HG02610 (cell line): ENCODE measurements around the gene SLC22A3.

Experiments
- ATAC-seq: cut with Tn5 transposase; IDR thresholded peaks from one replicate; pipeline ENCODE4 v1.9.1; 2021; ENCODE audit warnings: mild to moderate bottlenecking, moderate library complexity; ENCODE audit not compliant: unreplicated experiment

The SLC22A3 gene

GRCh38 chr6:160400446-160400845 lies 52.3 kb downstream of the SLC22A3 start:
- ATAC-seq = no peak

- no peak for ATAC-seq
These were observed 60.4 kb downstream of the SLC22A3 start for GRCh38 chr6:160408528-160408927.

DNA sequence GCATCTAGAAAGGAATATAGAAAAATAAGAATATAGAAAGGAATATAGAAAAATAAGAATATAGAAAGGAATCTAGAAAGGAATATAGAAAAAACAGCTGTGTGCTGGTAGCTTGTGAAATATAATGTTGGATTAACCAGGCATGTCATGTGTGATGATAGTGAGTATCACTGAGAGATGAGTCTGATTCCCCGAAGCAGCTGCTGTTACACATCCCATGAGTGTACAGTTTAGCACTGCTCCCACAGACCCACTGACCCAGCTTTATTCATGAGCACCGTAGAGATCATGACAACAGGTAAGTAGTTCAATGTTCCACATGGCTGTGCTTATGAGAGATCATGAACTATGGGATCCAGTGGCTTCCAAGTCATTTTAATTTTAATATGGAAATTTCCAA lies 64.8 kb downstream of the SLC22A3 start:
- ATAC-seq = no peak

DNA sequence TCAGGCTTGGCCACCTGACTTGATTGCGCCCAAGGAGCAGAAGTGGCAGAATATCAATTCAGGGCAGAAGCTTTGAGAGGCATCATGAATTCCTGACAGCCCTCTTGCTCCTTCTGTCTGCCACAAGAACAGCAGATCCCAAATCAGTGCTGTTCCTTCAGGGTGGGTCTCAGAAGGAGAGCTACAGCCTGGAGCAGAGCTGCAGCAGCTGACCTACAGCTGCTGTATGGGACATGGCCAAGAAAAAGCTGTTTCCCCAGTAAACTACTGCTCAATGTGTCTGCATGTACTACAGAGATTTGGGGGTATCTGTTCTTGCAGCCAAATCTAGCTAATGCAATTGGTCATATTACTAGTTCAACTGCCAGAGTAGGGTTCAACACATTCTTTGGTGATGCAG lies 69.0 kb downstream of the SLC22A3 start:
- ATAC-seq = no peak

GRCh38 chr6:160417550-160417949 lies 69.4 kb downstream of the SLC22A3 start:
- no peak for ATAC-seq

DNA sequence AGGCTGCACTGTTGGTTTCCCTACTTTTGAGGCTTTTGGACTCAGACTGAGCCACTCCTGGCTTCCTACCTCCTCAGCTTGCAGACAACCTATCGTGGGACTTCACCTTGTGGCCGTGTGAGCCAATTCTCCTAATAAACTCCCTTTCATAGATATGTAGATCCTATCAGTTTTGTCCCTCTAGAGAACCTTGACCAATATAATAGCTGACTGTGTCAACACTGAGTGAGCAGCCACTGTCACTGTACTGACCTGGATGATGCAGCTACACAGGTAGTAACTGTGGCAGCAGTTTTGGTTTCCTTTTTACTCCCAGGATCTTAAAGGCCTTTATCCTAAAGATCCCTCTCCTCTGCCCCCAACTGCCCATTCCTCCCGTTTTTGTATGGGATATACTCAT lies 70.2 kb downstream of the SLC22A3 start:
- no peak for ATAC-seq

GRCh38 chr6:160419488-160419887 lies 71.3 kb downstream of the SLC22A3 start:
- ATAC-seq = no peak

GRCh38 chr6:160420253-160420968 lies 72.2 kb downstream of the SLC22A3 start:
- no peak for ATAC-seq

GRCh38 chr6:160420969-160421556 lies 72.9 kb downstream of the SLC22A3 start:
- no peak for ATAC-seq

DNA sequence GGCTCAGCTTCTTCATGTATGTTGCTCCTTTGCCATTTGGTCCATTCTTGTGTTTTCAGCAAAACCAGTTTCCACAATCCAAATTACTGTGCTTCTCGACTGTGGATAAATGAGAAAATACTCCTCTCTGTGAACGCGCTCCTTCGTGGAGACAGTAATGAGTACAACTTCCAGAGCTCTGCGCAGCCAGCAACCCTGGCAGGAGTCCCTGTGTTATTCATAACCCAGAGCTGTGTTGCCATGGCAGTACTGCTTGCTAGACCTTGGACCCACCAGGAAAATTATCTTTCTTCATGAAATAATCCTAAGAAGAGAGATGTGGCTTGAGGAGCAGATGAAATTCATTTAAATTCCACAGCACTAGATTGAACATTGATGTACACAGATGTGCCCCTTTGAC lies 73.7 kb downstream of the SLC22A3 start:
- ATAC-seq = no peak

GRCh38 chr6:160424256-160424655 lies 76.1 kb downstream of the SLC22A3 start:
- ATAC-seq = no peak

GRCh38 chr6:160426136-160426535 lies 78.0 kb downstream of the SLC22A3 start:
- ATAC-seq = no peak

- ATAC-seq = no peak
These were observed 79.3 kb downstream of the SLC22A3 start for GRCh38 chr6:160427312-160428068.

- ATAC-seq = no peak
These were observed 79.9 kb downstream of the SLC22A3 start for GRCh38 chr6:160428069-160428430.

GRCh38 chr6:160428818-160429619 lies 80.8 kb downstream of the SLC22A3 start:
- ATAC-seq = no peak

DNA sequence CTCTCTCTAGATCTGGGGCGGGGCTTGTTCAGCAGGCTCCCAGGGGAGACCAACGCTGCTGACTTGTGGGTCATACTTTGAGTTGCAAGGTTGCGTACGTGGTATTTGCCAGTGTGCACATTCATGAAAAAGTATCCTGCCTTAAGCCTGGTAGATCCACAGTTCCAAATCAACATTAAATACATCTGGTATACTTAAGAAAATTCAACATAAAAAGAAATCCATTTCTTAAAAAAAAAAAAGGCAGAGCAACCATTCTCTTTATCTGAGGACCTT lies 81.4 kb downstream of the SLC22A3 start:
- ATAC-seq = no peak

GRCh38 chr6:160430203-160430602 lies 82.0 kb downstream of the SLC22A3 start:
- ATAC-seq = no peak

DNA sequence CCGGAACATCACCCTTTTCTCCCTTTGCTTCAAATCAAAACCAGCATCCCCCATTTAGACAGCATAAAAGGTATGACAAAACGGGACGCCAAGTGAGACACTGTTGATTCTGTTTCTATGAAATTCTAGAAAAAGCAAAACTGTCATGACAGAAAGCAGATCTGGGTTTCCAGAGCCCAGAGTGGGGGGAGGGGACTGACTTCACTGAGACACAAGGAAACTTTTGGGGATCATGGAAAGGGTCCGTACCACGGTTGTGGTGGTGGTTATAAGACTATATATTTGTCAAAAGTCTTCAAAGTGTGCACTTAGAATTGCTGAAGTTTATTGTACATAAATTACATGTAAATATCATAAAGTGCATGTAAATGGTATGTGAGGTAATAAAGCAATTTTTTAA lies 82.6 kb downstream of the SLC22A3 start:
- ATAC-seq = no peak

GRCh38 chr6:160431226-160431625 lies 83.0 kb downstream of the SLC22A3 start:
- no peak for ATAC-seq

- no peak for ATAC-seq
These were observed 83.7 kb downstream of the SLC22A3 start for GRCh38 chr6:160431791-160432404.

GRCh38 chr6:160435935-160436334 lies 87.8 kb downstream of the SLC22A3 start:
- ATAC-seq = no peak
